ENCODE results near the gene SUSD3.
"Not testable (repeated sequence)": the region's sequence is repeated elsewhere in the genome, so short reads cannot be mapped to it uniquely, and the experiment has no call there.

Gene SUSD3

GRCh38 chr9:93058355-93059010 is at the start of gene SUSD3:
Gene SUSD3 (plus strand): TSS chr9:93058701. CDS start chr9:93058743, 42 bp downstream.
- peak in 6 of 56 donors; percentile 15 to 57 (median 30) for DNase-seq

GRCh38 chr9:93009337-93010015 is 49.0 kb upstream of the SUSD3 start:
- no peak for DNase-seq

- no peak for DNase-seq
Measured at GRCh38 chr9:93010056-93010455, 48.4 kb upstream of the SUSD3 start.

- DNase-seq: no peak
Measured at GRCh38 chr9:93010704-93011103, 47.8 kb upstream of the SUSD3 start.

GRCh38 chr9:93011114-93011513 is 47.4 kb upstream of the SUSD3 start:
- no peak for DNase-seq

- DNase-seq: no peak
Measured at GRCh38 chr9:93012963-93013855, 45.3 kb upstream of the SUSD3 start.

GRCh38 chr9:93013856-93014582 is 44.5 kb upstream of the SUSD3 start:
- DNase-seq: no peak

GRCh38 chr9:93015190-93015589 is 43.3 kb upstream of the SUSD3 start:
- not testable (repeated sequence) for DNase-seq

GRCh38 chr9:93017621-93018020 is 40.9 kb upstream of the SUSD3 start:
- DNase-seq: no peak

GRCh38 chr9:93020151-93020550 is 38.4 kb upstream of the SUSD3 start:
- DNase-seq: no peak

GRCh38 chr9:93020771-93021670 is 37.5 kb upstream of the SUSD3 start:
- no peak for DNase-seq

- DNase-seq: no peak
Measured at GRCh38 chr9:93022066-93022465, 36.4 kb upstream of the SUSD3 start.

- no peak for DNase-seq
Measured at GRCh38 chr9:93022721-93023520, 35.6 kb upstream of the SUSD3 start.

- no peak for DNase-seq
Measured at GRCh38 chr9:93023521-93023815, 35.0 kb upstream of the SUSD3 start.

GRCh38 chr9:93024646-93024910 is 33.9 kb upstream of the SUSD3 start:
- DNase-seq: no peak

GRCh38 chr9:93024986-93025630 is 33.4 kb upstream of the SUSD3 start:
- no peak for DNase-seq

- no peak for DNase-seq
Measured at GRCh38 chr9:93025736-93026135, 32.8 kb upstream of the SUSD3 start.

- no peak for DNase-seq
Measured at GRCh38 chr9:93026640-93027039, 31.9 kb upstream of the SUSD3 start.

- DNase-seq: no peak
Measured at GRCh38 chr9:93027750-93028149, 30.8 kb upstream of the SUSD3 start.

Measured in nucleus accumbens (tissue), 56 donors.